Activated naive CD8-positive, alpha-beta T cell treated with anti-CD3 and anti-CD28 coated beads, Interleukin-2, amount 50 U/mL, for 16 hours (primary cell): ENCODE data around the gene CEP112.

Experiments used
- DNase-seq: peaks from one replicate; pipeline ENCODE4 v3.0.0-alpha.2; 2020; ENCODE audit warnings: low read depth, low spot score

CEP112 gene

DNA sequence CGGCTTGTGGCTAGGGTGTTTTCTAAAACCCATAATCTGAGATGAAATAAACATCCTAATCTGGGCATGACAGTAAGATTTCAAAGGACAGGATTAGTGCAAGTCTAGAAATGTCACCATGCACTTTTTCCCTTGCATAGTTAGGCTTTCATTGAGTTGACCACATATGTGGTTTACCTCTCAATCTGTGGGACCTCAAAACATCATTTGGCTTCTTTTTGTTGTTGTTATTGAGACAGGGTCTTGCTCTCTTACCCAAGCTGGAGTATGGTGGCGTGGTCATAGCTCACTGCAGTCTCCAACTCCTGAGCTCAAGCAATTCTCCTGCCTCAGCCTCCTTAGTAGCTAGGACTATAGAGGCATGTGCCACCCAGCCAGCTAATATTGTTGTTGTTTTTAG, 197.8 kb downstream of the CEP112 start:
- no peak for DNase-seq

DNA sequence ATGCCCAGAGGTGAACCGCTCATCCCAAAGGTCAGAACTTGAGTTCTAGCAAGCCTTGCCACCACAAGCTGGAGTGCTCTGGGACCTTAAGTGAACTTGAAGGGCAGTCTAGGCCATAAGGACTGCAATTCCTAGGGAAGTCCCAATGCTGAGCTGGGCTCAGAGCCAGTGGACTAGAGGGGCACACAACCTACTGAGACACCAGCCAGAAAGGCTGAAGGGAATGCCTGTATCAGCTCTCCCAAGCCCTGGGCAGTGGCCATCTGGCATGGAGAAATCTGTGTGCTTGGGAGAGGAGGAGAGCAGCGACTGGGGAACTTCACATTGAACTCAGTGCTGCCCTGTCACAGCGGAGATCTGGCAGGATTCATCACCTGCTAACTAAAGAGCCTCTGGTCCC, 201.3 kb downstream of the CEP112 start:
- no peak for DNase-seq

GRCh38 chr17:65988451-65988850, 203.5 kb downstream of the CEP112 start:
- DNase-seq = no peak

DNA sequence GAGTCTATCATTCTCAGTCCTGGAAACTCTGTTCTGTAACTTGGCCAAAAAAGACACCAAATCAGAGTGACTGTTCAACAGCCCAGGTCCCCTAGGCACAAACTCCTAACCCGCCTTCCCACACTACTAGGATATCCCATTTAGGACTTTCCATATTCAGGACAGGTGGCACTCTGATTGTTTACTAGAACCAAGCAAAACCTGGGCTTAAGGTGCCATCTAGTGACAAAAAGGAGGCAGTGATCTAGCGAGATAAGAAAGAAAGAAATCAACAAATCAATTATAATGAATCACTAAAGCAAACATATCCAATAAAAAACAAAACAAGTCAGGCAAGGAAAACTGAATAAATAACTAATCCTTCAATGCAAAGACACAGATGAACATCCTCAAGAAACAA, 203.9 kb downstream of the CEP112 start:
- no peak for DNase-seq

DNA sequence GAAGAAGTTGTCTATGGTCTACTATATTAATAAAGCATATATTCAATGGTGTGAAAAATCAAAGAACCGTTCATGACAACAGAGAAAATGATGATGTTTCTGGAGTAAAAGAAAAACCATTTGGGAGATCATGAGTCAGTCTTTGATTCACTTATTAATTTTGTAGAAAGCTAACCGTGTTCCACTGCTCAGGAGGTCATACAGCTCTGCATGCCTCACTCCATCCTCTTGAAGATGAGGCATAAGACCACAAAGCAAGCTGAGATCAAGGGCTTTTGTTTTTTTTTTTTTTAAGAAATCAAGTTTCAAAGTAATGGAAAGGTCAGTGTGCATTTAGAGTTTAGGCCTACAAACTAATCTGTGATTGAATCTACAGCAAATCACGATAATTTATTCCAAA, 206.4 kb downstream of the CEP112 start:
- DNase-seq = no peak

DNA sequence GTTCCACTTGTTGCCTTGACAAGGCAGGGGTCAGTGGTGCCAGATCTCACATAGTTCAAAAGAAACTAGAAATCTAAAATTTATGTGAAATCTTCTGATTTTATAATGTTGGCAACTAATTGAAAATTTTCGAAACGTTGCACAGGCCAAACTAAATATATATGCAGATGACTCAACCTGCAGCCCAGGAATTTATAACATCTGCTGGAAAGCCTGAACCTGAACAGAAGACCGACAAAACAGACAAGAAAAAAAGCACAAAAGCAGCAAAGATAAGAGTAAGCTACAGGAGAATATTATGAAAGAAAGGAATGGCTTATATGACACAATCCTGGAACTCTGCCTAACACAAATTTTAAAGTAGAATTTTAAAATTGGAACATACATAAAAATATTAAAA, 207.6 kb downstream of the CEP112 start:
- DNase-seq = no peak

DNA sequence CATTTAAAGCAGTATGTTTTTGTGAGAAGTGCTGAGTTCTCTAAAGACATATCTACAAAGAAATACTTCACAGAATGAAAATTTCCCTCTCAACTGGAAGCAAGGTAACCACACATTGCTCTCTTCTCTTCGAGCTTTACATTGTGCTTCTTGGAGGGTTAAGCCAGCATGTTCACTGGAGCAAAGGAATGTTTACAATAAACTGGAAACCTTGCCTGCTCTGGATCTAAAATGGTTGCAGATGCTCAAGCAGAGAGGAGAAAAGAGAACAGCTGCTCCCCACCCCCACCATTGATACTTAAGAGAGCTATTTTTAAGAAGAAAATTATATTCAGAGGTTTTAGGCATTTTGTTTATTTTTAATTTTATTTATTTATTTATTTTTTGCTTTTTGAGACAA, 213.1 kb downstream of the CEP112 start:
- DNase-seq = no peak

DNA sequence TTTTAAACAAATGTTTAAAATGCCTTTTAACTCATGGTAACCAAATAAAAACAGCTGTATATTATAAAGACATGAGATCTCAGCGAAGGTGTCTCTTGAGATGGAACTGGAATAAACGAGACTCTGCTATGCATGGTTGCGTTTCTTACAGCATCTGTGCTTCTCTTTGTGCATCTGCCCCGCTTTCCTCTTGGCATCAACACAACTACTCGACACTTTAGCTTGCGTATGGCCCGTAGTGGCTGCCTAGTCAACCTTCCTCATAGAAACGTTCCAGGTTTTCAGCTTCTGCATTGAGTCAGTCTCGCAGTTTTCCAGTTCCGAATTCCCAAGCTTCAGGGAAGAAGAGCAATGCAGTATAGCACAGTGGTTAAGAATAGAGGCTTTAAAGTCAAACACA, 214.9 kb downstream of the CEP112 start:
- DNase-seq = no peak

- DNase-seq = no peak
Measured at GRCh38 chr17:65975878-65976277, 216.1 kb downstream of the CEP112 start.

- DNase-seq = no peak
Measured at GRCh38 chr17:65973237-65973636, 218.7 kb downstream of the CEP112 start.

- DNase-seq = no peak
Measured at GRCh38 chr17:65967372-65967771, 224.6 kb downstream of the CEP112 start.

GRCh38 chr17:65966072-65966695, 225.7 kb downstream of the CEP112 start:
- no peak for DNase-seq

- no peak for DNase-seq
Measured at GRCh38 chr17:65963179-65963578, 228.8 kb downstream of the CEP112 start.

DNA sequence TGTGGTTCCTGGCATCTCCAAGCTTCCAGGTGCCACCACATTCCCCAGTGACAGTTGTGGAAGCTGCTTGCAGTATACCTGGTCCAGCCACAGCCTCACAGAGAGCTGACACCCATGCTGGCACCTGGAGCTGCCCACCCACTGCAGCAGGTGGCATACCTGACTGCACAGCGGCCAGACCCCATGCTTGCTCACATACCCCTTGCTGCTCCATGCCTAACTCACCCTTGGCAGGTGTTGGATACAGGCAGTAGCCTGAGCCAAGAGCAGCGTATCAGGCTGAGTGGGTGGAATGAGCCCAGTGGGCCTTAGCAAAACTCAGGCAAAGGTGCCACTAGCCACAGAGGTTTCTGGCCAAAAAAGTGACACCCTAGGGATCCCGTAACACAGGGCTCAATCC, 232.3 kb downstream of the CEP112 start:
- no peak for DNase-seq

- no peak for DNase-seq
Measured at GRCh38 chr17:65956814-65957213, 235.1 kb downstream of the CEP112 start.

DNA sequence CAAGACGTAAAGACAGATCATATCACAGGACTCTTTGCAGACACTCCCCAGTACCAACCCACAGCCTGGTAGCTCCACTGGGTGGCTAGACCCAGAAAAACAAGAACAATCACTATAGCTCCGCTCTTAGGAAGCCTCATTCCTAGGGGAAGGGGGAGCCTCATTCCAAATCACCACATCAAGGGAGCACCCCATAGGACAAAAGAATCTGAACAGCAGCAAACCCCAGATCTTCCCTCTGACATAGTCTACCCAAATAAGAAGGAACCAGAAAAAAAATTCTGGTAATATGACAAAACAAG, 237.8 kb downstream of the CEP112 start:
- no peak for DNase-seq

- no peak for DNase-seq
Measured at GRCh38 chr17:65953316-65954147, 238.4 kb downstream of the CEP112 start.

GRCh38 chr17:65952586-65952985, 239.3 kb downstream of the CEP112 start:
- no peak for DNase-seq

DNA sequence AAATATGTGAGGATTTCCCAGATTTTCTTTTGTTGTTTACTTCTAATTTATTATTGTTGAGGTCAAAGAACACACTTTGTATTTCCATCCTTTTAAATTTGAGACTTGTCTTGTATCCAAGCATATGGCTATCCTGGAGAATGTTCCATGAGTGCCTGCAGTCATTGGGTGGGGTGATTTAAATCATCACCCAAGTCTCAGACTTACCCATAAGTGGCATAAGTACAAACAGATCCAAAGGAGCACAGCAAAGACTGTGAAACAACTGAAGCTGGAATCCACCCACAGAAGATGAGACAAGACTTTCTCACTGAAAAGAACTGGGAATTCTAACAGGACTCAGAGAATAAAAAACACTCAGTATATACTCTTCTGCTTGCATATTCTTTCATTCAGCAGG, 239.9 kb downstream of the CEP112 start:
- no peak for DNase-seq

DNA sequence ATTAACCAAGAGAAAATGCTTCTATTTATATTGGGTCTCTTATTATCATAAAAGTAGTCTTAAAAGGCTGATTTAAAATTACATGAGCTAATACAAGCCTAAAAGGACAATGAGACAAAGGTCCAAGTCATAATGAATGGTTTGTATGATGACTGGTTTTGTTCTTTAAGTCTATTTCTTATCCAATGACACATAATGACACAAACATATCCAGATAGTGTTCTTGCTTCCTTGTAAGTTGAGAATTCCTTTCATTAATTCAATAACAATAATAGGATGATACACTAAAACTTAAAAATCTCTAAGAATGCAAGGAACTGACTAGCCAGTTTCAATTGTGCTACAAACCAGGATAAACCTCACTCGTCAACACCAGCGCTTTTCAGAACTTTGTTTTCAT, 244.1 kb downstream of the CEP112 start:
- no peak for DNase-seq

DNA sequence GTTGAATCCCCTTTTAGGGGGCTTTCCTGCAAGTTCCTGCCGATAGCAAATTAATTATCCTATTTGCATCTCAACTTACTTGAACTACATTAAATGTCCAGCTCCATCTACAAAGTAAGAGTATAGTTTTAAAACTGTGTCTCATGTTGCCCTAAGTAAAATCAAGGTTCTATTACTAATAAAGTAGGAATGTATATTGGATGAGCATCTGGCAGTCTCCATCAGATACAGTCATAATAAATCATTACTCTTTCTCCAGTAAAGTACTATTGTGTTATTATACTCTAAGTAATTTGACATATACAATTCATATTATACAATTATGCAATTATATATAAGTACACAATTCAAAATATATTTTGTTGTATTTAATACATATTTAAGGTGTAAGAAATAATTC, 249.3 kb downstream of the CEP112 start:
- no peak for DNase-seq

- no peak for DNase-seq
Measured at GRCh38 chr17:65941356-65941899, 250.5 kb downstream of the CEP112 start.

DNA sequence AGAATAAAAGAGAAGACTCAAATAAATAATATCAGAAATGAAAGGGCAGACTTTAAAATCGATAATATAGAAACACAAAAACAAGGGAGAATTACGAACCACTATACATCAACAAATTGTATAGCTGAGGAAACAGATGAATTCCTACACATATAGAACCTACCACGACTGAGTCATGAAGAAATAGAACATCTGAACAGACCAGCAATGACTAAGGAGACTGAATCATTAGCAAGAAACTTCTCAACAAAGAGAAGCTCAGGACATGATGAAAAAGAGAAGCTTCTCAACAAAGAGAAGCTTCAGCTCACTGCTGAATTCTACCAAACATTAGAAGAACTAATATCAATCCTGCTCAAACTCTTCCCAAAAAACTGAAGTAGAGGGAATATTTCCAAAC, 255.9 kb downstream of the CEP112 start:
- DNase-seq = no peak
